Measurements from ENCODE around the gene FGGY. TPM values are rescaled to one million over a fixed set of nuclear protein-coding genes. Genes with fewer than 3 reads are reported as not detected.

The FGGY gene
- total and polyA plus RNA-seq, 2 donors (not counting 1 experiment from before 2014, with no cell fraction given) = 6.1 to 38.5 TPM

- intact Hi-C loops (cut with micrococcal nuclease) = no loop called here
- Histone ChIP-seq H3K27me3 (replicated peaks in 1 of 4; ENCODE audit: control extremely low read depth in 1 of 4, control insufficient read depth in 3 of 4, insufficient read depth in 4 of 4, low read length in 3 of 4) (no peaks in the 10 kb centered on the region), H4K20me1 (ENCODE audit: control insufficient read depth, insufficient read depth, low read length, poor library complexity, severe bottlenecking) (no peaks in the 10 kb centered on the region), H3K4me3 (ENCODE audit: control extremely low read depth in 1 of 5, extremely low read depth in 1 of 5, insufficient read depth in 1 of 5, low read depth in 2 of 5, low read length in 4 of 5) (no peak overlapping the region), H2AFZ (ENCODE audit: insufficient read depth, low read depth, low read length, poor library complexity, severe bottlenecking) (no peak overlapping the region), H3K4me2 (replicated peaks; ENCODE audit: low read depth, low read length, poor library complexity, severe bottlenecking) (no peak overlapping the region), H3K36me3 (replicated peaks in 1 of 2; ENCODE audit: control extremely low read depth in 1 of 2, control insufficient read depth in 1 of 2, extremely low read depth in 1 of 2, insufficient read depth in 2 of 2, low read length in 1 of 2) (no peaks in the 10 kb centered on the region), H3K9me3 (ENCODE audit: control extremely low read depth in 1 of 3, control insufficient read depth in 2 of 3, insufficient read depth in 1 of 3, low read length in 2 of 3) (no peaks in the 10 kb centered on the region), H3K9ac (ENCODE audit: low read length) (no peak overlapping the region), H3K4me1 (ENCODE audit: control insufficient read depth in 2 of 2, insufficient read depth in 2 of 2, low read length in 2 of 2) (peaks cover 0 to 8% of the 10 kb centered on the region in 2 donors), H3K79me2 (ENCODE audit: control insufficient read depth, insufficient read depth, low read length) (no peaks in the 10 kb centered on the region), H3K27ac (ENCODE audit: low read length in 2 of 2) (no peak overlapping the region)
- Mint-ChIP-seq H3K27me3 (no peaks in the 10 kb centered on the region), H3K9me3 (ENCODE audit: insufficient read depth) (no peaks in the 10 kb centered on the region), H3K4me3 (no peak overlapping the region), H3K4me1 (peaks cover 14% of the 10 kb centered on the region), H3K27ac (no peak overlapping the region)
- no peak for TF ChIP-seq EZH2 (IDR thresholded peaks at IDR 0.05; ENCODE audit: borderline replicate concordance, insufficient read depth, low read depth, low read length, poor library complexity, severe bottlenecking)
- no peak for TF ChIP-seq CTCF (IDR thresholded peaks at IDR 0.05)
- DNase-seq = no peak
- no peak for ATAC-seq (ENCODE audit: low read depth)
- ChIA-PET POLR2A (interaction anchor here (0.6 kb wide), 1 partner anchor 169 kb away, joined by 5 read pairs; no protein-coding TSS in a partner anchor), CTCF (no interaction called here)
- WGBS (ENCODE audit: insufficient coverage) = 100% methylated on average over 2 of the region's 2 CpGs
These were observed 18.1 kb downstream of the FGGY start for GRCh38 chr1:59314776-59315528.
